CD4-positive, alpha-beta T cell treated with Interleukin-6 at 100 ng/mL for 8 hours (primary cell): ENCODE results near the gene STK39.

ENCODE experiments used
- DNase-seq: peaks from one replicate; pipeline ENCODE4 v3.0.0-alpha.2; 2020; ENCODE audit warnings: mixed read lengths, low spot score

STK39 gene

GRCh38 chr2:168159754-168160585 lies 87.4 kb downstream of the STK39 start:
- DNase-seq = no peak

GRCh38 chr2:168158586-168158985 lies 88.8 kb downstream of the STK39 start:
- no peak for DNase-seq

- DNase-seq = no peak
Measured at GRCh38 chr2:168157926-168158325, 89.5 kb downstream of the STK39 start.

GRCh38 chr2:168157070-168157469 lies 90.3 kb downstream of the STK39 start:
- DNase-seq = no peak

GRCh38 chr2:168156661-168157060 lies 90.7 kb downstream of the STK39 start:
- DNase-seq = no peak

GRCh38 chr2:168155680-168156079 lies 91.7 kb downstream of the STK39 start:
- DNase-seq = no peak

GRCh38 chr2:168155046-168155445 lies 92.3 kb downstream of the STK39 start:
- no peak for DNase-seq

GRCh38 chr2:168152902-168153530 lies 94.4 kb downstream of the STK39 start:
- no peak for DNase-seq

GRCh38 chr2:168149986-168150385 lies 97.4 kb downstream of the STK39 start:
- DNase-seq = no peak

- DNase-seq = no peak
Measured at GRCh38 chr2:168149150-168149974, 98.0 kb downstream of the STK39 start.

GRCh38 chr2:168147830-168148794 lies 99.3 kb downstream of the STK39 start:
- no peak for DNase-seq

GRCh38 chr2:168146892-168147810 lies 100.2 kb downstream of the STK39 start:
- DNase-seq = no peak

GRCh38 chr2:168145426-168146310 lies 101.7 kb downstream of the STK39 start:
- DNase-seq = no peak

GRCh38 chr2:168145011-168145410 lies 102.4 kb downstream of the STK39 start:
- no peak for DNase-seq

GRCh38 chr2:168143813-168144212 lies 103.6 kb downstream of the STK39 start:
- DNase-seq = no peak

- DNase-seq = no peak
Measured at GRCh38 chr2:168140892-168141291, 106.5 kb downstream of the STK39 start.

- DNase-seq = no peak
Measured at GRCh38 chr2:168139852-168140251, 107.5 kb downstream of the STK39 start.

- DNase-seq = no peak
Measured at GRCh38 chr2:168138901-168139300, 108.5 kb downstream of the STK39 start.

GRCh38 chr2:168138374-168138773 lies 109.0 kb downstream of the STK39 start:
- DNase-seq = no peak
